Activated naive CD8-positive, alpha-beta T cell treated with anti-CD3 and anti-CD28 coated beads, Interleukin-2, amount 50 U/mL, for 24 hours (primary cell): ENCODE results near the gene JAK1.

Source experiments
- ATAC-seq: fragments of 150-1000 bp; cut with Tn5 transposase; one replicate; pipeline ENCODE4 v1.10.0; 2021
- DNase-seq: peaks from one replicate; pipeline ENCODE4 v3.0.0; 2021
- H3K27ac Mint-ChIP-seq: one replicate; pipeline ENCODE4 v1.8.0; 2021; ENCODE audit warnings: mild to moderate bottlenecking, mixed read lengths
- H3K27me3 Mint-ChIP-seq: one replicate; pipeline ENCODE4 v1.8.0; 2021; ENCODE audit warnings: mixed read lengths
- H3K36me3 Mint-ChIP-seq: one replicate; pipeline ENCODE4 v1.8.0; 2021; ENCODE audit warnings: low read depth, mixed read lengths
- H3K4me1 Mint-ChIP-seq: one replicate; pipeline ENCODE4 v1.8.0; 2021; ENCODE audit warnings: mixed read lengths
- H3K4me3 Mint-ChIP-seq: one replicate; pipeline ENCODE4 v1.8.0; 2021; ENCODE audit warnings: mild to moderate bottlenecking, moderate library complexity, mixed read lengths
- H3K9me3 Mint-ChIP-seq: one replicate; pipeline ENCODE4 v1.8.0; 2021; ENCODE audit warnings: mixed read lengths

Gene JAK1

DNA sequence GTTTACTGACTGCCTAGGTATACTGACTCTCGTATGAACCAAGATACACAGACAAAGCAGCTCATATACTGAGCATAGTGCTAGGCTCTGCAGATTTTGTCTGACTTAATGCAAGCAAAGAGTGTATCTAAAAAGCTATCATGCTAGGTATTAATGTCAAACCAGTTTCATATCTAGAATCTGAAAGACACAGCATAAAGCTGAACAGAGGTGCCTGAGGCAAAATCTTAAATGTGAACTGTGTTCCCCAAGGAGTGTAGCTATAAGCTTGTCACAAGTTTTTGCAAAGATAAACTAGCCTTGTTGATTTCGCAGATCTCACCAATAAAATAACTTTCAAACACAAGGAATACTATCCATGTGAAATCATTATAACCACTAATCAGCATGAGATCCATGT is 18.1 kb downstream of the JAK1 start:
- DNase-seq (no peak), ATAC-seq (no peak)
- no peak overlapping the region for H3K4me3 Mint-ChIP-seq
- peak overlapping the region; percentile 85 for H3K27ac Mint-ChIP-seq
- H3K9me3 Mint-ChIP-seq: no peaks in the 10 kb centered on the region
- H3K27me3 Mint-ChIP-seq: no peaks in the 10 kb centered on the region
- peaks cover 83% of the 10 kb centered on the region for H3K4me1 Mint-ChIP-seq
- H3K36me3 Mint-ChIP-seq: peaks cover 2% of the 10 kb centered on the region

- peaks cover 2% of the 10 kb centered on the region for H3K36me3 Mint-ChIP-seq
- DNase-seq: no peak
- peaks cover 79% of the 10 kb centered on the region for H3K4me1 Mint-ChIP-seq
- no peak overlapping the region for H3K4me3 Mint-ChIP-seq
- H3K9me3 Mint-ChIP-seq: no peaks in the 10 kb centered on the region
- ATAC-seq: no peak
- peak overlapping the region; percentile 29 for H3K27ac Mint-ChIP-seq
- H3K27me3 Mint-ChIP-seq: no peaks in the 10 kb centered on the region
Observed at GRCh38 chr1:64946916-64947315, 19.4 kb downstream of the JAK1 start.

GRCh38 chr1:64944913-64945312 is 21.4 kb downstream of the JAK1 start:
- no peak for ATAC-seq

DNA sequence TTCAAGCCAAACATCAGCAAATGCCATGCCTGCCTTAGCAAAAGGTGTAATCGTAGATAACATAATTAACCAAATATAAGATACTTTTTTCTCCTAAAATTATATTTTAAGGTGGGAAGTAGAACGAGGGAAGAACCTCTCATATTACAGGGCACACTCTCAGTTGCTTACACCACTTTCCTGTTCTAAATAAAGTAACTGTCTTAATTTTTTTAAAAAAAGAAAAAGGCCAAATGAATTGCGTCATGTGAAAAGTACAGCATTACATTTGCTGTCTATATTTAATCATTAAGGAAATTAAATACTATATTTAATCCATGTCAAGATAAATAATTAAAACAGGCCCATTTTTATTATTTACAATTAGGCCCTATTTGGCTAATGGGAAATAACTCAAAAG is 23.7 kb downstream of the JAK1 start:
- H3K9me3 Mint-ChIP-seq: peaks cover 5% of the 10 kb centered on the region
- H3K4me3 Mint-ChIP-seq: no peak overlapping the region
- peaks cover 70% of the 10 kb centered on the region for H3K4me1 Mint-ChIP-seq
- DNase-seq: no peak
- no peak for ATAC-seq
- H3K36me3 Mint-ChIP-seq: peaks cover 10% of the 10 kb centered on the region
- no peaks in the 10 kb centered on the region for H3K27me3 Mint-ChIP-seq
- H3K27ac Mint-ChIP-seq: no peak overlapping the region

More at GRCh38 chr1:64944913-64945312, 21.4 kb downstream of the JAK1 start:
- Mint-ChIP-seq H3K27me3 (no peaks in the 10 kb centered on the region), H3K36me3 (peaks cover 6% of the 10 kb centered on the region), H3K27ac (no peak overlapping the region), H3K4me3 (no peak overlapping the region), H3K9me3 (no peaks in the 10 kb centered on the region), H3K4me1 (peaks cover 79% of the 10 kb centered on the region)
- DNase-seq: no peak

GRCh38 chr1:64942118-64942517 is 24.2 kb downstream of the JAK1 start:
- Mint-ChIP-seq H3K36me3 (peaks cover 10% of the 10 kb centered on the region), H3K9me3 (peaks cover 5% of the 10 kb centered on the region), H3K4me1 (peaks cover 70% of the 10 kb centered on the region), H3K27me3 (no peaks in the 10 kb centered on the region), H3K27ac (no peak overlapping the region), H3K4me3 (no peak overlapping the region)
- ATAC-seq (no peak), DNase-seq (no peak)

DNA sequence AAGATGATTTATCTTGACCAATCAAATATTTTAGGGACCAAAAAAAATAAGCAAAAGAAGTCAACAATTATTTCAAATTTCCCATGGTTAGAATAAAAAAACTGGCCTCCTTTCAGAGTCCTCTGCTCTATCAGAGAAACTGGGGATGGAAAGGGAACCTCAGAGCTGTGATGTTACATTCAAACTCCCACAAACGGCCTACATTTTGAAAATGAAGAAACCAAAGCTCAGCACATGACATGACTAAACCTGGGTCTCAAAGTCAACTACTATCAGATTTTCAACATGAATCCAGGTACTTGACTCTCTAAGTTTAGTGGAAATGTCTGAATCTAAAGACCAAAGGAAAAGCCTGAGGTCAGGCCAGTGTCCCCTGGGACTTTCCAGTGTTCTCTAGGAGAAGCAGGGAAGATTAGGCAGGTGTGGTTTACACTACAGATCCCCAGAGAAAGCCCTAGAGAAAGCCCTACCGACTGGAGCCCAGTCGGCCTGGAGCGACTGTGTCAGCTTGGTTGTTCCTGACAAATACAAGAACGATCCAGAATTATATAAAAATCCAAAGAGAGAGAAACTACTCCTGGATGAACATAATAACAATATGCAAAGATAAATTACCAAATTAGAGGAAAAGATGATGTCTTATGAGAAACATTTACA is 24.8 kb downstream of the JAK1 start:
- peaks cover 5% of the 10 kb centered on the region for H3K9me3 Mint-ChIP-seq
- H3K4me1 Mint-ChIP-seq: peaks cover 68% of the 10 kb centered on the region
- no peak overlapping the region for H3K4me3 Mint-ChIP-seq
- peaks cover 12% of the 10 kb centered on the region for H3K36me3 Mint-ChIP-seq
- ATAC-seq: no peak
- no peak for DNase-seq
- no peaks in the 10 kb centered on the region for H3K27me3 Mint-ChIP-seq
- H3K27ac Mint-ChIP-seq: peak overlapping the region; percentile 65

DNA sequence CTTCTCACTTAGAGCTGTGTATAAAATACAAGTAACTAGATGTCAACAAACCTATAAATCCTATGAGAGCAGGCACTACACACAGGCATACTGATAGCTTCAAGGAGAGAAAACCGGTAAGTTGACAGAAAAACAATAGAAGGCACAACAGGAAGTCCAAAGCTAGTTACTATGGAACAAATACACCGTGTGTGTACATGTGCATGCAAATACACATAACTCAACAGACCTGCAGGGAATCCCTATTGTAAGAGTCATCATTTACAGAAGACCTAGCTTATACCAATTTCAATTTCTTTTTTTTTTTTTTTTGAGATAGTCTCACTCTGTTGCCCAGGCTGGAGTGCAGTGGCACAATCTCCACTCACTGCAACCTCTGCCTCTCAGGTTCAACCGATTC is 26.3 kb downstream of the JAK1 start:
- H3K27me3 Mint-ChIP-seq: no peaks in the 10 kb centered on the region
- ATAC-seq (peak; percentile 66), DNase-seq (no peak)
- H3K4me3 Mint-ChIP-seq: no peak overlapping the region
- H3K36me3 Mint-ChIP-seq: peaks cover 12% of the 10 kb centered on the region
- peaks cover 76% of the 10 kb centered on the region for H3K4me1 Mint-ChIP-seq
- peak overlapping the region; percentile 31 for H3K27ac Mint-ChIP-seq
- H3K9me3 Mint-ChIP-seq: peaks cover 5% of the 10 kb centered on the region

- ATAC-seq (no peak), DNase-seq (no peak)
- Mint-ChIP-seq H3K9me3 (peaks cover 5% of the 10 kb centered on the region), H3K4me3 (no peak overlapping the region), H3K4me1 (peaks cover 80% of the 10 kb centered on the region), H3K27me3 (no peaks in the 10 kb centered on the region), H3K36me3 (peaks cover 9% of the 10 kb centered on the region), H3K27ac (peak overlapping the region; percentile 24)
Observed at GRCh38 chr1:64938991-64939390, 27.4 kb downstream of the JAK1 start.

DNA sequence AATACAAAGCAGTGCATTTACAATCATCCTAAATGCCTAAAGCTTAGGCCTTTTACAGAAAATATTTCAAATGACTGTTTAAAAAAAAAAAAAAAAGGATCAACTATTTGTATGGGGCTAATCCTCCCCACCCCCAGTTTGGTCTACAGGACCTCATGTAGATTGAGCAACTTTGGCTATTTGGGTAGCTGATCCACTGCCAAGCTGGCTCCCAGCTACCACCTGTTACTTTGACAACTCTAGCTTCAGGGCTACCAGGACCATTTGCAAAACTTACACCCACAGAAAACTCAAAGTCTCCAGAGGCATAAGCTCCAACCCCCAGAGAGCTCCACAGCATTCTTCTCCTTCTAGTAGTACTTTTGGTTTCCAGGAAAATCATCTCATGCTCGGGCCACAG is 29.4 kb downstream of the JAK1 start:
- no peak overlapping the region for H3K27ac Mint-ChIP-seq
- H3K9me3 Mint-ChIP-seq: peaks cover 5% of the 10 kb centered on the region
- H3K4me1 Mint-ChIP-seq: peaks cover 80% of the 10 kb centered on the region
- H3K27me3 Mint-ChIP-seq: no peaks in the 10 kb centered on the region
- H3K4me3 Mint-ChIP-seq: no peak overlapping the region
- DNase-seq: no peak
- peaks cover 9% of the 10 kb centered on the region for H3K36me3 Mint-ChIP-seq
- ATAC-seq: no peak

- DNase-seq: no peak
- H3K4me1 Mint-ChIP-seq: peaks cover 73% of the 10 kb centered on the region
- peaks cover 11% of the 10 kb centered on the region for H3K36me3 Mint-ChIP-seq
- peak overlapping the region; percentile 19 for H3K4me3 Mint-ChIP-seq
- no peak for ATAC-seq
- H3K27ac Mint-ChIP-seq: no peak overlapping the region
- peaks cover 6% of the 10 kb centered on the region for H3K9me3 Mint-ChIP-seq
- H3K27me3 Mint-ChIP-seq: no peaks in the 10 kb centered on the region
Observed at GRCh38 chr1:64935551-64936155, 30.7 kb downstream of the JAK1 start.

DNA sequence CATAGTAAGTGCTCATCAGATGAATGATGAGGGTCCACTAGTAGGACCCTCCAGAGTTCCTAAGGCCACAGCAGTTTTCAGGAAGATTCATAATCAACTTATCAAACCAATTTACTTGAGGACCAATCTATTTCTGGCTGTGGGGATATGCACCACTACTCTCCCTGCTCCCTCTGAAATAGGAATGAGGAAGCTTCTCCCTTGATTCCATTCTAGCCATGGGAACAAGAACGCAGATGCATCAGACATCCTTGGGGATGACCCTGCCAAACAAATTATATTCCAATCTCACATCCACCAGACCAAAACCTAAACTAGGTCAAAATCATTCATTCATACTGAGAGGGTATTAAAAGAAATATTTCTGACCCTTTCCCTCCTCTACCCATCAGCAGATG is 31.5 kb downstream of the JAK1 start:
- H3K27ac Mint-ChIP-seq: peak overlapping the region; percentile 59
- ATAC-seq (no peak), DNase-seq (no peak)
- peaks cover 14% of the 10 kb centered on the region for H3K9me3 Mint-ChIP-seq
- no peak overlapping the region for H3K4me3 Mint-ChIP-seq
- no peaks in the 10 kb centered on the region for H3K27me3 Mint-ChIP-seq
- peaks cover 73% of the 10 kb centered on the region for H3K4me1 Mint-ChIP-seq
- peaks cover 18% of the 10 kb centered on the region for H3K36me3 Mint-ChIP-seq

- peak overlapping the region; percentile 59 for H3K27ac Mint-ChIP-seq
- DNase-seq (no peak), ATAC-seq (no peak)
- H3K4me3 Mint-ChIP-seq: peak overlapping the region; percentile 22
- no peaks in the 10 kb centered on the region for H3K27me3 Mint-ChIP-seq
- peaks cover 75% of the 10 kb centered on the region for H3K4me1 Mint-ChIP-seq
- peaks cover 18% of the 10 kb centered on the region for H3K9me3 Mint-ChIP-seq
- peaks cover 22% of the 10 kb centered on the region for H3K36me3 Mint-ChIP-seq
Observed at GRCh38 chr1:64934115-64934877, 32.1 kb downstream of the JAK1 start.

GRCh38 chr1:64933296-64934070 is 32.9 kb downstream of the JAK1 start:
- peak; percentile 92 for ATAC-seq
- H3K4me1 Mint-ChIP-seq: peaks cover 76% of the 10 kb centered on the region
- H3K27ac Mint-ChIP-seq: peak overlapping the region; percentile 78
- H3K27me3 Mint-ChIP-seq: no peaks in the 10 kb centered on the region
- peak overlapping the region; percentile 22 for H3K4me3 Mint-ChIP-seq
- peaks cover 16% of the 10 kb centered on the region for H3K9me3 Mint-ChIP-seq
- peaks cover 21% of the 10 kb centered on the region for H3K36me3 Mint-ChIP-seq
- DNase-seq: no peak

- Mint-ChIP-seq H3K36me3 (peaks cover 18% of the 10 kb centered on the region), H3K4me3 (no peak overlapping the region), H3K9me3 (peaks cover 13% of the 10 kb centered on the region), H3K4me1 (peaks cover 78% of the 10 kb centered on the region), H3K27ac (peak overlapping the region; percentile 78), H3K27me3 (no peaks in the 10 kb centered on the region)
- no peak for ATAC-seq
- DNase-seq: no peak
Observed at GRCh38 chr1:64932962-64933295, 33.4 kb downstream of the JAK1 start.
